H1 (cell line): ENCODE measurements around the gene ASPA.

Experiments used
- ATF3 ChIP-seq: IDR thresholded peaks from 2 replicates; pipeline ENCODE4 v1.6.1; 2011; ENCODE audit warnings: low read depth, mild to moderate bottlenecking, low read length; ENCODE audit not compliant: insufficient read depth
- CHD2 ChIP-seq: IDR thresholded peaks from 2 replicates; pipeline ENCODE4 v1.6.1; 2012; ENCODE audit warnings: low read length, improper control_type of control experiment
- CTCF ChIP-seq, 3 experiments: IDR thresholded peaks; 1 replicate in 2 of 3; 2 replicates in 1 of 3; pipeline versions ENCODE4 v1.5.1 to v1.6.1; 2011; ENCODE audit warnings: low read length in 3 of 3, mild to moderate bottlenecking in 3 of 3, inconsistent platforms in 2 of 3, low read depth in 1 of 3, moderate library complexity in 1 of 3; ENCODE audit not compliant: insufficient read depth in 1 of 3; ENCODE audit errors: control extremely low read depth in 1 of 3
- EZH2 ChIP-seq: fragments of 200-600 bp; sonication (generic); IDR thresholded peaks from 2 replicates; pipeline ENCODE4 v1.7.1; 2012; ENCODE audit warnings: low read depth, mild to moderate bottlenecking, moderate library complexity, low read length, inconsistent platforms; ENCODE audit not compliant: severe bottlenecking
- KDM1A ChIP-seq: fragments of 200-600, 300-600 bp; sonication (generic); IDR thresholded peaks from 2 replicates; pipeline ENCODE4 v1.7.1; 2016; ENCODE audit warnings: mild to moderate bottlenecking, low read length, borderline replicate concordance
- MAX ChIP-seq: IDR thresholded peaks from 2 replicates; pipeline ENCODE4 v1.6.1; 2012; ENCODE audit warnings: inconsistent platforms
- POLR2A ChIP-seq, 2 experiments: IDR thresholded peaks; 1 replicate in 1 of 2; 2 replicates in 1 of 2; pipeline ENCODE4 v1.6.1; 2011; ENCODE audit warnings: low read depth in 2 of 2, low read length in 2 of 2, mild to moderate bottlenecking in 2 of 2; ENCODE audit errors: control extremely low read depth in 1 of 2
- POLR2AphosphoS5 ChIP-seq: IDR thresholded peaks from 2 replicates; pipeline ENCODE4 v1.6.1; 2011; ENCODE audit warnings: low read depth, low read length
- SIX5 ChIP-seq: IDR thresholded peaks from 2 replicates; pipeline ENCODE4 v1.6.1; 2011; ENCODE audit warnings: mild to moderate bottlenecking, low read depth, low read length
- TAF1 ChIP-seq: IDR thresholded peaks from 2 replicates; pipeline ENCODE4 v1.6.1; 2011; ENCODE audit warnings: mild to moderate bottlenecking, low read depth, low read length

- no peak for TF ChIP-seq EZH2
- TF ChIP-seq CTCF (IDR thresholded peaks at IDR 0.05; ENCODE audit: control extremely low read depth in 1 of 3, insufficient read depth in 1 of 3, low read depth in 1 of 3, low read length in 3 of 3) = no peak
- no peak for TF ChIP-seq MAX
- TF ChIP-seq CHD2 = no peak
- no peak for TF ChIP-seq POLR2AphosphoS5
- TF ChIP-seq KDM1A = no peak
- TF ChIP-seq POLR2A (IDR thresholded peaks at IDR 0.05; ENCODE audit: control extremely low read depth in 1 of 2, low read depth in 2 of 2, low read length in 2 of 2) = no peak
- no peak for TF ChIP-seq SIX5
- no peak for TF ChIP-seq ATF3
- TF ChIP-seq TAF1 = no peak
These were observed 29.2 kb downstream of the ASPA start for GRCh38 chr17:3505008-3505407.
